OCI-LY1 (cell line): ENCODE results near the gene S100A14.

ENCODE experiments used
- H2AFZ ChIP-seq: fragments of 200-600 bp; sonication (generic), shearing (Covaris generic); 2 replicates; pipeline ENCODE4 v1.6.0; 2014; ENCODE audit warnings: antibody characterized with exemption, mild to moderate bottlenecking, low read length
- H3F3A ChIP-seq: fragments of 200-600 bp; sonication (generic), shearing (Covaris generic); 2 replicates; pipeline ENCODE4 v1.6.0; 2014; ENCODE audit warnings: mild to moderate bottlenecking, antibody characterized with exemption, low read length, moderate library complexity; ENCODE audit not compliant: insufficient read depth
- H3K27ac ChIP-seq: fragments of 200-600 bp; sonication (generic); 2 replicates; pipeline ENCODE4 v1.5.1; 2014; ENCODE audit warnings: low read length, mixed run types, mild to moderate bottlenecking, low read depth; ENCODE audit not compliant: poor library complexity, severe bottlenecking
- H3K27me3 ChIP-seq: fragments of 200-600 bp; sonication (generic); 2 replicates; pipeline ENCODE4 v1.6.0; 2014; ENCODE audit warnings: antibody characterized with exemption, mild to moderate bottlenecking, low read length, moderate library complexity; ENCODE audit not compliant: insufficient read depth
- H3K36me3 ChIP-seq: fragments of 200-600 bp; sonication (generic); 2 replicates; pipeline ENCODE4 v1.6.1; 2014; ENCODE audit warnings: mild to moderate bottlenecking, antibody characterized with exemption, low read length, moderate library complexity, mixed read lengths; ENCODE audit not compliant: insufficient read depth
- H3K4me1 ChIP-seq: fragments of 200-600 bp; sonication (generic); 2 replicates; pipeline ENCODE4 v1.5.1; 2014; ENCODE audit warnings: mild to moderate bottlenecking, low read length, moderate library complexity; ENCODE audit not compliant: insufficient read depth, severe bottlenecking
- H3K4me2 ChIP-seq: fragments of 200-600 bp; sonication (generic), shearing (Covaris generic); 2 replicates; pipeline ENCODE4 v1.6.1; 2014; ENCODE audit warnings: low read length
- H3K4me3 ChIP-seq: fragments of 200-600 bp; sonication (generic); 2 replicates; pipeline ENCODE4 v1.5.1; 2014; ENCODE audit warnings: low read length, low read depth, mild to moderate bottlenecking, mixed read lengths; ENCODE audit not compliant: poor library complexity, severe bottlenecking
- H3K79me2 ChIP-seq: fragments of 200-600 bp; shearing (Covaris generic); 2 replicates; pipeline ENCODE4 v1.6.1; 2016; ENCODE audit warnings: mixed run types, low read length, mixed read lengths; ENCODE audit not compliant: insufficient read depth
- H3K9ac ChIP-seq: fragments of 200-600 bp; sonication (generic), shearing (Covaris generic); 2 replicates; pipeline ENCODE4 v1.6.1; 2014; ENCODE audit warnings: mild to moderate bottlenecking, low read length, mixed read lengths
- H3K9me2 ChIP-seq: fragments of 200-600 bp; sonication (generic), shearing (Covaris generic); 2 replicates; pipeline ENCODE4 v1.6.1; 2014; ENCODE audit warnings: low read depth, mild to moderate bottlenecking, low read length, mixed read lengths
- H3K9me3 ChIP-seq: fragments of 200-600 bp; shearing (Covaris generic); 2 replicates; pipeline ENCODE4 v1.6.1; 2014; ENCODE audit warnings: low read length, mixed read lengths
- H4K20me1 ChIP-seq: fragments of 200-600 bp; sonication (generic), shearing (Covaris generic); 2 replicates; pipeline ENCODE4 v1.6.0; 2016; ENCODE audit warnings: mild to moderate bottlenecking, low read length; ENCODE audit not compliant: insufficient read depth
- EZH2 ChIP-seq: fragments of 200-600 bp; sonication (generic), shearing (Covaris generic); IDR thresholded peaks from 2 replicates; pipeline ENCODE4 v1.8.0; 2017; ENCODE audit warnings: borderline replicate concordance, mixed run types, mild to moderate bottlenecking, antibody characterized with exemption, low read length, moderate library complexity, mixed read lengths
- TF ChIP-seq, protein P1 (sequence below): fragments of 200-600 bp; sonication (generic), shearing (Covaris generic); IDR thresholded peaks from 2 replicates; pipeline ENCODE4 v1.5.1; 2017; ENCODE audit warnings: mild to moderate bottlenecking, antibody characterized with exemption, low read length, moderate library complexity, mixed read lengths

The S100A14 gene

GRCh38 chr1:153661111-153661708, 45.1 kb upstream of the S100A14 start:
- H3K27ac ChIP-seq: no peak overlapping the region

DNA sequence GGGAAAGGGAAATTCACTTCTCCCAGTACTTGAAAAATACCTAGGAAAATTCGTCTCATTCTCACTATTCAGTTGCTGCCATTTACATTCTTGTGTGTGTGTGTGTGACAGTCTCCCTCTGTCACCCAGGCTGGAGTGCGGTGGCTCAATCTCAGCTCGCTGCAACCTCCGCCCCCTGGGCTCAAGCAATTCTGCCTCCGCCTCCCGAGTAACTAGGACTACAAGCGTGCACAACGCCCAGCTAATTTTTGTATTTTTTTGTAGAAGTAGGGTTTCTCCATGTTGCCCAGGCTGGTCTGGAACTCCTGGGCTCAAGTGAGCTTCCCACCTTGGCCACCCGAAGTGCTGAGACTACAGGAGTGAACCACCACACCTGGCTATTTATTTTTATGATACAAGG, 43.5 kb upstream of the S100A14 start:
- Histone ChIP-seq H3F3A (no peaks in the 10 kb centered on the region; the same call in 1 of the 2 replicates), H3K36me3 (peaks cover 41% of the 10 kb centered on the region), H3K4me3 (peak overlapping the region; percentile 83), H3K9me2 (no peaks in the 10 kb centered on the region), H3K79me2 (0 out of 2 replicates have a peak, but pooled peaks cover 7% of the 10 kb centered on the region), H2AFZ (no peak overlapping the region), H3K4me1 (peaks cover 17% of the 10 kb centered on the region), H4K20me1 (no peaks in the 10 kb centered on the region), H3K9ac (peak overlapping the region; percentile 87), H3K27me3 (no peaks in the 10 kb centered on the region), H3K4me2 (peak overlapping the region; percentile 75), H3K9me3 (no peaks in the 10 kb centered on the region), H3K27ac (no peak overlapping the region)
- TF ChIP-seq, protein P1, sequence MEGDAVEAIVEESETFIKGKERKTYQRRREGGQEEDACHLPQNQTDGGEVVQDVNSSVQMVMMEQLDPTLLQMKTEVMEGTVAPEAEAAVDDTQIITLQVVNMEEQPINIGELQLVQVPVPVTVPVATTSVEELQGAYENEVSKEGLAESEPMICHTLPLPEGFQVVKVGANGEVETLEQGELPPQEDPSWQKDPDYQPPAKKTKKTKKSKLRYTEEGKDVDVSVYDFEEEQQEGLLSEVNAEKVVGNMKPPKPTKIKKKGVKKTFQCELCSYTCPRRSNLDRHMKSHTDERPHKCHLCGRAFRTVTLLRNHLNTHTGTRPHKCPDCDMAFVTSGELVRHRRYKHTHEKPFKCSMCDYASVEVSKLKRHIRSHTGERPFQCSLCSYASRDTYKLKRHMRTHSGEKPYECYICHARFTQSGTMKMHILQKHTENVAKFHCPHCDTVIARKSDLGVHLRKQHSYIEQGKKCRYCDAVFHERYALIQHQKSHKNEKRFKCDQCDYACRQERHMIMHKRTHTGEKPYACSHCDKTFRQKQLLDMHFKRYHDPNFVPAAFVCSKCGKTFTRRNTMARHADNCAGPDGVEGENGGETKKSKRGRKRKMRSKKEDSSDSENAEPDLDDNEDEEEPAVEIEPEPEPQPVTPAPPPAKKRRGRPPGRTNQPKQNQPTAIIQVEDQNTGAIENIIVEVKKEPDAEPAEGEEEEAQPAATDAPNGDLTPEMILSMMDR: no peak
- TF ChIP-seq EZH2: no peak

More at GRCh38 chr1:153661111-153661708, 45.1 kb upstream of the S100A14 start:
- Histone ChIP-seq H2AFZ (no peak overlapping the region), H3K36me3 (peaks cover 57% of the 10 kb centered on the region), H3K27me3 (no peaks in the 10 kb centered on the region), H3K4me2 (no peak overlapping the region), H4K20me1 (no peaks in the 10 kb centered on the region), H3K4me3 (no peak overlapping the region), H3K9me2 (no peaks in the 10 kb centered on the region), H3K9ac (no peak overlapping the region), H3K4me1 (peaks cover 17% of the 10 kb centered on the region), H3K79me2 (0 out of 2 replicates have a peak, but pooled peaks cover 7% of the 10 kb centered on the region), H3K9me3 (no peaks in the 10 kb centered on the region), H3F3A (peaks cover 3% of the 10 kb centered on the region; the same call in 1 of the 2 replicates)
- no peak for TF ChIP-seq EZH2
- TF ChIP-seq, protein P1: no peak

DNA sequence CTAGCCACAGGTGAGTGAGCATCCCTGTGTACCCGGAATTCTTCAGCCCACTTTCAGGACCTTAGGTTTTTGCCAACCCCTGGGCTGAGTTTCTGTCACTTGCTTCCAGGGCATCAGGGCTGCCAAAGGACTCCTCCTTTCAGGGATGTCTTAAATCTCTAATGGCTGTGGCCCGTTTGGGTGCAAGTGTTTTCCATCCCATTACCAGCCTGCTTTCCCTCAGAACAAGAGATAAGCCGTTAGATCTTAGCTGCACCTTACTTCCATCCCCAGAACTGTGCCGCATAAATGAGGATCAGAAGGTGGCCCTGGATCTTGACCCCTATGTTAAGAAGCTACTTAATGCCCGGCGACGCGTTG, 43.0 kb upstream of the S100A14 start:
- Histone ChIP-seq H3F3A (peaks cover 3% of the 10 kb centered on the region), H3K4me2 (peak overlapping the region; percentile 75), H3K9ac (peak overlapping the region; percentile 87), H3K79me2 (0 out of 2 replicates have a peak, but pooled peaks cover 7% of the 10 kb centered on the region), H2AFZ (no peak overlapping the region), H3K27ac (peak overlapping the region; percentile 68), H3K9me3 (no peaks in the 10 kb centered on the region), H4K20me1 (no peaks in the 10 kb centered on the region), H3K27me3 (no peaks in the 10 kb centered on the region), H3K9me2 (no peaks in the 10 kb centered on the region), H3K4me1 (peaks cover 17% of the 10 kb centered on the region), H3K36me3 (peaks cover 36% of the 10 kb centered on the region), H3K4me3 (peak overlapping the region; percentile 83)
- TF ChIP-seq EZH2: no peak
- TF ChIP-seq, protein P1: no peak
